ENCODE results near the gene GRB14.

The GRB14 gene

DNA sequence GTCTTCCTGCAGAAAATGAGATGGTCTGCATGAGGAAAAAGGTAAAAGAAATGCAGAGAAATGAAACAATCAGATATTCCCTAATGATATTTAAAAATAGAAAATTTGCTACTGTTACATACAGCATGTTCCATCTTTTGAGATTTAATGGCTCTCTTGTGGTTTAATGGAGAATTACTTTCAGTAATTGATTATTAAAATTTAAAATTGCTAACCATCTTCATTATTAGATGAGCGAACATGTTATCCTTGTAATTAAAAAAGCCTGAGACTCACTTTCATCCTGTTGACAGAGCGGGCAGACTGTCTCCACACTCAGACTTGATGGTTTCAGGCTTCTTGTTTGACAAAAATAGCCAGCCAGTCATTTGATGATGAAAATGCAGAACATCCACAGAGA lies 171.0 kb downstream of the GRB14 start:
- no peaks in the 10 kb centered on the region for H3K4me1 ChIP-seq (ENCODE audit: low read depth, poor library complexity, severe bottlenecking)
- H3K9ac ChIP-seq, result no peak overlapping the region
- no peaks in the 10 kb centered on the region for H3K79me2 ChIP-seq (ENCODE audit: insufficient read depth, low read depth)
- no peak overlapping the region for H3K27ac ChIP-seq
- no peak overlapping the region for H3K4me2 ChIP-seq
- H3K27me3 ChIP-seq (ENCODE audit: insufficient read depth, low read depth), result no peaks in the 10 kb centered on the region
- no peaks in the 10 kb centered on the region for H3K36me3 ChIP-seq (ENCODE audit: insufficient read depth)
- TF ChIP-seq, protein P1, sequence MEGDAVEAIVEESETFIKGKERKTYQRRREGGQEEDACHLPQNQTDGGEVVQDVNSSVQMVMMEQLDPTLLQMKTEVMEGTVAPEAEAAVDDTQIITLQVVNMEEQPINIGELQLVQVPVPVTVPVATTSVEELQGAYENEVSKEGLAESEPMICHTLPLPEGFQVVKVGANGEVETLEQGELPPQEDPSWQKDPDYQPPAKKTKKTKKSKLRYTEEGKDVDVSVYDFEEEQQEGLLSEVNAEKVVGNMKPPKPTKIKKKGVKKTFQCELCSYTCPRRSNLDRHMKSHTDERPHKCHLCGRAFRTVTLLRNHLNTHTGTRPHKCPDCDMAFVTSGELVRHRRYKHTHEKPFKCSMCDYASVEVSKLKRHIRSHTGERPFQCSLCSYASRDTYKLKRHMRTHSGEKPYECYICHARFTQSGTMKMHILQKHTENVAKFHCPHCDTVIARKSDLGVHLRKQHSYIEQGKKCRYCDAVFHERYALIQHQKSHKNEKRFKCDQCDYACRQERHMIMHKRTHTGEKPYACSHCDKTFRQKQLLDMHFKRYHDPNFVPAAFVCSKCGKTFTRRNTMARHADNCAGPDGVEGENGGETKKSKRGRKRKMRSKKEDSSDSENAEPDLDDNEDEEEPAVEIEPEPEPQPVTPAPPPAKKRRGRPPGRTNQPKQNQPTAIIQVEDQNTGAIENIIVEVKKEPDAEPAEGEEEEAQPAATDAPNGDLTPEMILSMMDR (conservative IDR thresholded peaks at IDR 0.05; ENCODE audit: low read depth, low read length), result no peak
- H3K4me3 ChIP-seq (IDR thresholded peaks at IDR 0.05; ENCODE audit: insufficient read depth, low read depth, low read length), result no peak overlapping the region
- no peak overlapping the region for H2AFZ ChIP-seq (ENCODE audit: low read depth)
- H4K20me1 ChIP-seq (ENCODE audit: insufficient read depth), result no peaks in the 10 kb centered on the region

DNA sequence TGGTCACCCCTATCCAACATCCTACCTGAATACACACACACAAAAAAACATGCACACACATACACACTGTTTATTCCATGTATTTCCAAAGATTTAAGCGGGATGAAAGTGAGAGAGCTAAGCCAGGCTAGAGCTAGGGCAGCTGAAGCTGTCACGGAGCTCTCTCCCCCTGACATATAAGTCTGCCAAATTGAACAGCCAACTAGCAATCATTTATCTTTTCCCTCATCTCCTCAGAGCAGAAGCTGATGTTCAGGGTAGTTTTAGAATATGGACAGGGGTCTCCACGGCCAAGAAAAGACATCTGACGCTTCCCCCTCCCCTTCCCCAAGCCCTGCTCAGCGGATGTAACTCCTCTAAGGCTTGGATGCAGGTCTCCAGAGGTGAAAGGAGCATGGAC lies 171.6 kb downstream of the GRB14 start:
- TF ChIP-seq, protein P1 (conservative IDR thresholded peaks at IDR 0.05; ENCODE audit: low read depth, low read length), result no peak
- Histone ChIP-seq H3K4me1 (ENCODE audit: low read depth, poor library complexity, severe bottlenecking) (no peaks in the 10 kb centered on the region), H3K27me3 (ENCODE audit: insufficient read depth, low read depth) (no peaks in the 10 kb centered on the region), H3K4me2 (no peak overlapping the region), H3K36me3 (ENCODE audit: insufficient read depth) (no peaks in the 10 kb centered on the region), H3K27ac (no peak overlapping the region), H2AFZ (ENCODE audit: low read depth) (no peak overlapping the region), H4K20me1 (ENCODE audit: insufficient read depth) (no peaks in the 10 kb centered on the region), H3K9ac (no peak overlapping the region), H3K4me3 (IDR thresholded peaks at IDR 0.05; ENCODE audit: insufficient read depth, low read depth, low read length) (no peak overlapping the region), H3K79me2 (ENCODE audit: insufficient read depth, low read depth) (no peaks in the 10 kb centered on the region)

DNA sequence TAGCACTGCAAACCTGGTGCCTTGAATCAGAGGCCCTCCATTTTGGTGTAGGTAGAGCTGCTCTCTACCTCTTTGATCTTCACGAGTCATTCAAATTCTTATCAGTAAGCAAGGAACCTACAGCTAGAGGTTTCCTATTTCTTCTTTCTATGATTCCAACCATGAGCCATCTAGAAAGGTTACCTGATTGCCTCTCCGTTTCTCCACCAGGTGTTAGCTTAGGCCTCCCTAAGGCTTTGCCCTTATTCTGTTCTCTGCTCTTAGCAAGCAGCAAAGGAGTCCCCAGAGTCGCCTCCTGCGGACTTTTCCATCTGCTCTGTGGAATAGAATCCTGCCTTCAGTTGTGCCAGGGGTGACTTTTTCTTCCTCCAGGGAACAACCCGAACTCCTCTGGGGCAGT lies 173.6 kb downstream of the GRB14 start:
- Histone ChIP-seq H3K9ac (no peak overlapping the region), H3K4me2 (no peak overlapping the region), H3K4me1 (ENCODE audit: low read depth, poor library complexity, severe bottlenecking) (peaks cover 7% of the 10 kb centered on the region), H2AFZ (ENCODE audit: low read depth) (no peak overlapping the region), H3K4me3 (IDR thresholded peaks at IDR 0.05; ENCODE audit: insufficient read depth, low read depth, low read length) (no peak overlapping the region), H3K27ac (no peak overlapping the region), H3K79me2 (ENCODE audit: insufficient read depth, low read depth) (no peaks in the 10 kb centered on the region), H3K36me3 (ENCODE audit: insufficient read depth) (no peaks in the 10 kb centered on the region), H4K20me1 (ENCODE audit: insufficient read depth) (no peaks in the 10 kb centered on the region), H3K27me3 (ENCODE audit: insufficient read depth, low read depth) (no peaks in the 10 kb centered on the region)
- TF ChIP-seq, protein P1 (conservative IDR thresholded peaks at IDR 0.05; ENCODE audit: low read depth, low read length), result no peak
